PFSK-1 (cell line): ENCODE results near the gene TBX4.

Experiments used
- POLR2AphosphoS5 ChIP-seq: IDR thresholded peaks from 2 replicates; pipeline ENCODE4 v1.6.1; 2012; ENCODE audit warnings: low read depth, mild to moderate bottlenecking, control low read depth, low read length, moderate library complexity
- REST ChIP-seq, 2 experiments: IDR thresholded peaks; 2 replicates each; pipeline versions ENCODE4 v1.6.1 to v1.8.0; 2011 to 2012; ENCODE audit warnings: low read depth in 2 of 2, low read length in 2 of 2, control low read depth in 1 of 2, inconsistent platforms in 1 of 2, mild to moderate bottlenecking in 1 of 2, moderate library complexity in 1 of 2; ENCODE audit not compliant: insufficient read depth in 1 of 2

- TF ChIP-seq POLR2AphosphoS5, result no peak
- no peak for TF ChIP-seq REST (IDR thresholded peaks at IDR 0.05; ENCODE audit: insufficient read depth in 1 of 2, low read depth in 2 of 2, low read length in 2 of 2)
Measured at GRCh38 chr17:61524319-61524718, 72.1 kb downstream of the TBX4 start.
